HG03135 (cell line): ENCODE data around the gene PTK6.
"Not testable (repeated sequence)": the region's sequence is repeated elsewhere in the genome, so short reads cannot be mapped to it uniquely, and the experiment has no call there.

Experiments used
- ATAC-seq: cut with Tn5 transposase; IDR thresholded peaks from one replicate; pipeline ENCODE4 v1.9.1; 2021; ENCODE audit warnings: mild to moderate bottlenecking, moderate library complexity; ENCODE audit not compliant: unreplicated experiment

PTK6 gene

GRCh38 chr20:63559485-63560332 is 22.5 kb upstream of the PTK6 start:
- ATAC-seq = not testable (repeated sequence)

DNA sequence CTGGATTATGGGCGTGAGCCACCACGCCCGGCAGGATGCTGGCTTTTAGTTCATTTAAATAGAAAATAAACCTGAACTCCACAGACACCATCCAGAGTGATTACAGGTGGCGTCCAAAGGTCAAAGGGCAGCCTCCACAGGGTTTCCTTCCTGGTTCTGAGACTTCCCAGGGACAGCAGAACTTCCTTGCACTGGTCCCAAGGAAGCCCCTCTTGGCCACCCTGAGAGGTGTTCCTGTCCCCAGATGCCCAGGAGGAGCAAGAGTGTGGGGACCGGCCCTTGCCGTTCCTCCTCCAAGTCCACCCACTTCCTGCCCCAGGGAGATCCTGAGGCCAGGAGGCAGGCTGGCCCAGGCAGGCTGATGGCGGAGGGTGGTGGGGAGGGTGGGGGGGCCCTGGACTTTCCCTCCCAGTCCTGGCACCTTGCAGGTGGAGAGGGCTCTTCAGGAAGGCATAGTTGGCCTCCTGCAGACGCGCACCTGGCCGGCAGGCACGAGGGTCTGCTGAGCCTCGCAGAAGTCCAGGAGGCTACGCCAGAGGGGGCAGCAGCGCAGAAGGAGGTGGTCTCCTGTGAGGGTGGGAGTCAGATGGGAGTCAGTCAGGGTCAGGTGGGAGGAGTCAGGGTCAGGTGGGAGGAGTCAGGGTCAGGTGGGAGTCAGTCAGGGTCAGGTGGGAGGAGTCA is 21.8 kb upstream of the PTK6 start:
- ATAC-seq = no peak

DNA sequence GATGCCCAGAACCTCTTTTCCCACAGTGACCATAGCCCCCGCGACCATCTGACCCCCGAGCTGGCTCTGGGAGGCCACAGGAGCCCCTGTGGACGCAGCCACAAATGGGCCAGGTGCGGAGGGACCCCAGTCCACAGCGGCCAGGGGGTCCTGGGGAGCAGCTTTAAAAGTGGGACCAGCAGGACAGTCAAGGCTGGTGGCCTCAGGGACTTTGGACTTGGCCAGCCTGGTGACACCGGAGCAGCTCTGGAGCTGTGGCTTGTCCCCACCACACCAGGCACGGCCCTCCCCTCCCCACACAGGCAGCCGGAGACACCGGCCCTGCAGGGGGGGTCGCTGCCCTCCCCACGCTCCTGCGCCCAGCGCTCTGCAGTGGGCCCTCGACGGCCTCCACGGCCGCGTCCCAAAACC is 20.3 kb upstream of the PTK6 start:
- no peak for ATAC-seq

- no peak for ATAC-seq
Measured at GRCh38 chr20:63556873-63557478, 19.8 kb upstream of the PTK6 start.

DNA sequence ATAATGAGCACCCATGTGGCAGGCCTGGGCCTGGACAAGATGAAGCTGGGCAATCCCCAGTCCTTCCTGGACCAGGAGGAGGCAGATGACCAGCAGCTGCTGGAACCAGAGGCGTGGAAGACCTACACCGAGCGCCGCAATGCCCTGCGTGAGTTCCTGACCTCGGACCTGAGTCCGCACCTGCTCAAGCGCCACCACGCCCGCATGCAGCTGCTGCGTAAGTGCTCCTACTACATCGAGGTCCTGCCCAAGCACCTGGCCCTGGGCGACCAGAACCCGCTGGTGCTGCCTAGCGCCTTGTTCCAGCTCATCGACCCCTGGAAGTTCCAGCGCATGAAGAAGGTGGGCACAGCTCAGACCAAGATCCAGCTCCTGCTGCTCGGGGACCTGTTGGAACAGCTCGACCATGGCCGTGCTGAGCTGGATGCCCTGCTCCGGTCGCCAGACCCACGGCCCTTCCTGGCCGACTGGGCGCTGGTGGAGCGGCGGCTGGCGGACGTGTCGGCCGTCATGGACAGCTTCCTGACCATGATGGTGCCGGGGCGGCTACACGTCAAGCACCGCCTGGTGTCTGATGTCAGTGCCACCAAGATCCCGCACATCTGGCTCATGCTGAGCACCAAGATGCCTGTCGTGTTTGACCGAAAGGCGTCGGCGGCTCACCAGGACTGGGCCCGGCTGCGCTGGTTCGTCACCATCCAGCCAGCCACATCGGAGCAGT is 18.6 kb upstream of the PTK6 start:
- ATAC-seq = no peak

- no peak for ATAC-seq
Measured at GRCh38 chr20:63554361-63555278, 17.4 kb upstream of the PTK6 start.

- peak; percentile 20 for ATAC-seq
Measured at GRCh38 chr20:63553933-63554290, 16.7 kb upstream of the PTK6 start, which contains the start of gene FNDC11. Gene FNDC11, plus strand, starts transcription at chr20:63554159. Its CDS starts 1,505 bp downstream, at chr20:63555664.

DNA sequence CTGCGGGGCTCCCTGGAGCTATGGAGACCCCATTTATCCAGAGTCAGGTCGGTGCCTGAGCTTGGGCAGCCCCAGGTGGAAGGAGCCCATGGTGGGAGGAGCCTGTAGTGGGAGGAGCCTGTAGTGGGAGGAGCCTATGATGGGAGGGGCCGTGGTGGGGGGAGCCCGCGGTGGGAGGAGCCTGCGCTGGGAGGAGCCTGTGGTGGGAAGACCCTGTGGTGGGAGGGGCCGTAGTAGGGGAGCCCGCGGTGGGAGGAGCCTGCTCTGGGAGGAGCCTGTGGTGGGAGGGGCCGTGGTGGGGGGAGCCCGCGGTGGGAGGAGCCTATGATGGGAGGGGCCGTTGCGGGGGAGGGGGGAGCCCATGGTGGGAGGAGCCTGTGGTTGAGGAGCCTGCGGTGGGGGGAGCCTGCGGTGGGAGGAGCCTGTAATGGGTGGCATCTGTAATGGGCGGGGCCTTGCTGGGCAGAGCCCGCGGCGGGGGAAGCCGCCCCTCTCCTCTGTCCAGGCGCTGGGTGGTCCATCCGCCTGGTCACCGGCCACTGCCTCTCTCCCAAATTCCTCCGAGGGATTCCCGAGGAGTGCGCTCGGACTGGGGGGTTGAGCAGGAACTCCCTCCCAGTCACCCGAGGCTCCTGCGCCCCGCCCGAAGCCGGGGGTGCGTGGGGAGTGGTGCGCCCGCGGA is 16.2 kb upstream of the PTK6 start:
- ATAC-seq = peak; percentile 42

GRCh38 chr20:63552481-63553249 is 15.5 kb upstream of the PTK6 start:
- peak; percentile 36 for ATAC-seq

- ATAC-seq = no peak
Measured at GRCh38 chr20:63551068-63551467, 13.9 kb upstream of the PTK6 start.

GRCh38 chr20:63549679-63550282 is 12.6 kb upstream of the PTK6 start:
- ATAC-seq = no peak

- ATAC-seq = no peak
Measured at GRCh38 chr20:63549019-63549418, 11.8 kb upstream of the PTK6 start.

DNA sequence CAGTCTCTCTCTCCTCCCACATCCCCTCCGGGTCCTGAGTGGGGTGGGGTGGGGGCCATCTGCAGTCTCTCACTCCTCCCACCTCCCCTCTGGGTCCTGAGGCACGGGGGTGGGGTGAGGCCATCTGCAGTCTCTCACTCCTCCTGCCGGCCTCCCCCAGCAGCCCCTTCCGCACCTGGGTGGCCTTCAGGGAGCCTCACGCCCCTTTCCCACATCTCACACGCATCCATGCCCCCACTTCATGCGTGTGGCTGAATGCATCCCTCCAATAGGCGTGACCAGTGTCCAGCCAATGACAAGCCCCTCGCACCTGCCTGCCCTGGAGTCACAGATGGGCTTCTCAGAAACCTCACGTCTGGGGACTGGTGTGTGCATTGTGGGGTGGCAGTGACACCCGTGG is 11.4 kb upstream of the PTK6 start:
- no peak for ATAC-seq

DNA sequence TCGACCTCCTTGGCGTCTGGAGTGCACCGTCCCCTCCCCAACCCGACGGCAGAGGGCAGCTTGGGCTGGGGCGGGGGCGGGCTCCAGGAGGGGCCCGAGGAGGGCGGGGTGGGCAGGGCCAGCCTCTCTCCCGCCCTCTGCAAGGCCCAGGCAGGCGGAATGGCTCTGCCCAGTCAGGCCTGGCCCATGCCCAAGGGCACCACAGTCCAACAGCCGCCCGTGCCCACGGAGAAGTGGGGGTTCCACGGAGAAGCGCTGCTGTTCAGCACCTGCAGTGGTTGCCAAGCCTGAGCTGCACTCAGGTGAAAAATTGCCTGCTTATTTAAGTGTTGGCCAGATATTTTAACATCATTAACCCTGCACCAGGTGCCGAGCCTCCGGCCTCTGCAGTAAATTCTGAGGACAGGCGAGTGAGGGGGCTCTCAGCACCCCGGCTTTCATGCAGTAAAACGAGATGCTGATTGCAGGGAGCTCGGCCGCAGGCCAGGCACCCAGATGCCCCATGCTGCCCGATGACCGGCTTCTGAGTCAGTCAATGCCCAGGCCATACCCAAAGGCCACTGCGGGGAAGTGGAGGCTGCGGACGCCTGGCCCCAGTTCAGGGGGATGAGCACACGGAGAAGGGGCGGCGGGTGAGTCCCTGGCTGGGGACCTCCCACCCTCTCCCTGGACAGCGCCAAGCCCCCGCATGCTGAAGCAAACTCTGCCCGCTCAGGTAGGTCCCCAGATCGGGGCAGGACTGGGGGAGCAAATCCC is 10.7 kb upstream of the PTK6 start, which contains the start of gene SRMS:
Gene SRMS (minus strand): TSS at position 25 of the 756 bp plus-strand sequence. CDS start 286 bp downstream, outside the sequence.
- no peak for ATAC-seq

DNA sequence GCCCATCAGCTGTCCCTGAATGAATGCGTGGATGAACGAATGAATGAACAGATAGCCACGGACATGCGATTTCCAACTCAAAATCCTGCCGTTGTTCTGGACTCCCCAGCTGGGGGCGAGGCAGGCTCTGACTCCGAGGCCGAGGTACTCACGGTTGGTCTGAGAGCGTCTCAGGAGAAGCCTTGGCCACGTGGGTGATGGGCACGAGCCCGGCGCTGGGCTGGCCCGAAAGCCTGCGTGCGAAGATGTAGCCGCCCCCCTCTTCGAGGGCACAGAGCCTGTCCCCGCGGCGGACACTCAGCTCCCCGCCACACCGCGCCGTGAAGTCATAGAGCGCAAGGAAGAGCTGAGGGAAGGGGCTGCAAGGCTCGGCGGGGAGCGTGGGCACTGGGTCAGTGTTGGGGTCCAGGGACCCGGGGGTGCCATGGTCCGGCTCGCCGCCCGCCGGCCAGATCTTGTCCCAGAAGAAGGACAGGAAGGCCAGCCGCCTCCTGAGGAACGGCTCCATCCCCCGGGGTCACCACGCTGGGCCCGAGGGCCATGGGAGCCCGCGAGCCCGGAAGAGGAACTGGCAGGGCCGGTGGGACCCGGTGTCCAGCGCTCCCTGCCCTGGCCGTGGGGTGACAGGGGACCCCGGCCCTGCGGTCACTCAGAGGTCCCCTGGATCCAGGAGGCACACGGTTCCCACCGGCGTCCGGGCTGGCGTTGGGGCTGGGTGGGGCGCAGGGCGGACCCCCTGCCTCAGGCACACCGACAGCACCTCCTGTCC is 10.0 kb upstream of the PTK6 start:
- ATAC-seq = no peak

DNA sequence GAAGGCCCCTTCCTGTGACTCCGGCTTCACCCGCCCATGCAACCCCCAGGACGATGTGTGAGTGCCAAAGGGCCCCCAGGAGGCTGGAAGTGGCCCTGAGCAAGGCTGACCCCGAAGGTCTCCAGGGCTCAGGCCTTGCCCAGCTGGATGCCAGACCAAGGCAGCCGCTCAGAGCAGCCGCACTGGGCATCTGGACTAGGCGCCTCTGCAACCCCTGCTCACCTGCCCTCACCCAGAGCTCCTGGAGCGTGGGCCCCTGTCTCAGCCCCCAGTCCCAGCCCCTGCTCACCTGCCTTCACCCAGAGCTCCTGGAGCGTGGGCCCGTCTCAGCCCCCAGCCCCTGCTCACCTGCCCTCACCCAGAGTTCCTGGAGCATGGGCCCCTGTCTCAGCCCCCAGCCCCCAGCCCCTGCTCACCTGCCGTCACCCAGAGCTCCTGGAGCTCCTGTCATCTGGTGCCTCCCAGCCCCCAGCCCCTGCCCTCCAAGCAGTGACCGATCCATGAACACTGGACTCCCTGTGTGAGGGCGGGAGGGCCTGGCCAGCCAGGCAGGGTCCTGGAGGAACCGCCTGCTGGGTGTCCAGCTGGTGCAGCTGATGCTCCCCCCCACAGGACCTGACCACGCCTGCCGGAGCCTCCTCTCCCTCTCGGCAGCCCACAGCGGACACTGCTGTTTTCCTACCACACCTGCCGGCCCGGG is 9.2 kb upstream of the PTK6 start:
- no peak for ATAC-seq
